Panc1 (cell line): ENCODE results near the gene TCEAL6.
"Not testable (repeated sequence)": the region's sequence is repeated elsewhere in the genome, so short reads cannot be mapped to it uniquely, and the experiment has no call there.

Experiments
- CTCF ChIP-seq: fragments of 450-650 bp; IDR thresholded peaks from 2 replicates; pipeline ENCODE4 v1.5.1; 2017; ENCODE audit warnings: mild to moderate bottlenecking
- POLR2AphosphoS5 ChIP-seq: IDR thresholded peaks from 2 replicates; pipeline ENCODE4 v1.6.1; 2012; ENCODE audit warnings: mild to moderate bottlenecking, low read depth, low read length, moderate library complexity
- TF ChIP-seq, protein P1 (sequence below), 2 experiments: IDR thresholded peaks; 2 replicates each; pipeline ENCODE4 v1.6.1; 2011 to 2012; ENCODE audit warnings: low read depth in 2 of 2, control low read depth in 1 of 2, low read length in 1 of 2, mild to moderate bottlenecking in 1 of 2, moderate library complexity in 1 of 2; ENCODE audit not compliant: insufficient read depth in 1 of 2

GRCh38 chrX:102141631-102142030, 650 bp downstream of the TCEAL6 start:
- TF ChIP-seq CTCF, POLR2AphosphoS5: not testable (repeated sequence)
- TF ChIP-seq, protein P1, sequence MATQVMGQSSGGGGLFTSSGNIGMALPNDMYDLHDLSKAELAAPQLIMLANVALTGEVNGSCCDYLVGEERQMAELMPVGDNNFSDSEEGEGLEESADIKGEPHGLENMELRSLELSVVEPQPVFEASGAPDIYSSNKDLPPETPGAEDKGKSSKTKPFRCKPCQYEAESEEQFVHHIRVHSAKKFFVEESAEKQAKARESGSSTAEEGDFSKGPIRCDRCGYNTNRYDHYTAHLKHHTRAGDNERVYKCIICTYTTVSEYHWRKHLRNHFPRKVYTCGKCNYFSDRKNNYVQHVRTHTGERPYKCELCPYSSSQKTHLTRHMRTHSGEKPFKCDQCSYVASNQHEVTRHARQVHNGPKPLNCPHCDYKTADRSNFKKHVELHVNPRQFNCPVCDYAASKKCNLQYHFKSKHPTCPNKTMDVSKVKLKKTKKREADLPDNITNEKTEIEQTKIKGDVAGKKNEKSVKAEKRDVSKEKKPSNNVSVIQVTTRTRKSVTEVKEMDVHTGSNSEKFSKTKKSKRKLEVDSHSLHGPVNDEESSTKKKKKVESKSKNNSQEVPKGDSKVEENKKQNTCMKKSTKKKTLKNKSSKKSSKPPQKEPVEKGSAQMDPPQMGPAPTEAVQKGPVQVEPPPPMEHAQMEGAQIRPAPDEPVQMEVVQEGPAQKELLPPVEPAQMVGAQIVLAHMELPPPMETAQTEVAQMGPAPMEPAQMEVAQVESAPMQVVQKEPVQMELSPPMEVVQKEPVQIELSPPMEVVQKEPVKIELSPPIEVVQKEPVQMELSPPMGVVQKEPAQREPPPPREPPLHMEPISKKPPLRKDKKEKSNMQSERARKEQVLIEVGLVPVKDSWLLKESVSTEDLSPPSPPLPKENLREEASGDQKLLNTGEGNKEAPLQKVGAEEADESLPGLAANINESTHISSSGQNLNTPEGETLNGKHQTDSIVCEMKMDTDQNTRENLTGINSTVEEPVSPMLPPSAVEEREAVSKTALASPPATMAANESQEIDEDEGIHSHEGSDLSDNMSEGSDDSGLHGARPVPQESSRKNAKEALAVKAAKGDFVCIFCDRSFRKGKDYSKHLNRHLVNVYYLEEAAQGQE (IDR thresholded peaks at IDR 0.05; ENCODE audit: insufficient read depth in 1 of 2, low read depth in 2 of 2, low read length in 1 of 2), result not testable (repeated sequence)
